ENCODE results near the gene DEDD.

DEDD gene

DNA sequence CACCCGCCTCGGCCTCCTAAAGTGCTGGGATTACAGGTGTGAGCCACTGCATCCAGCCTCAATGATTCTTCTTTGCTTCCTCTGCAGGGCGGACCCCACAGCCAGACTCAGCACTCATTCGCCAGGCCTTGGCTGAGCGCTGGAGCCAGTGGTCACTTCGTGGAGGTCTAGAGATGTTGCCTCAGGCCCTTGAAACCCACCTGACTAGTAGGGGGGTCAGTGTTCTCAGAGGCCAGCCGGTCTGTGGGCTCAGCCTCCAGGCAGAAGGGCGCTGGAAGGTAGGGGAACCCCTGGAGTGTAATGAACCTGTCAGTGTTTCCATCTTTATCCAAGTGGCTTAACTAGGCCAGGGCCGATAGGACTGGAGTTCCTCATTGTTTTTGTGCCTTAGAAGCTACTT lies 36.4 kb upstream of the DEDD start:
- ATAC-seq (no peak), DNase-seq (no peak)
- no peak overlapping the region for H3K27ac Mint-ChIP-seq
- H3K4me1 Mint-ChIP-seq: peaks cover 33% of the 10 kb centered on the region
- peaks cover 22% of the 10 kb centered on the region for H3K36me3 Mint-ChIP-seq (ENCODE audit: low read depth)
- H3K4me3 Mint-ChIP-seq: no peak overlapping the region
- H3K9me3 Mint-ChIP-seq: no peaks in the 10 kb centered on the region
- no peaks in the 10 kb centered on the region for H3K27me3 Mint-ChIP-seq

DNA sequence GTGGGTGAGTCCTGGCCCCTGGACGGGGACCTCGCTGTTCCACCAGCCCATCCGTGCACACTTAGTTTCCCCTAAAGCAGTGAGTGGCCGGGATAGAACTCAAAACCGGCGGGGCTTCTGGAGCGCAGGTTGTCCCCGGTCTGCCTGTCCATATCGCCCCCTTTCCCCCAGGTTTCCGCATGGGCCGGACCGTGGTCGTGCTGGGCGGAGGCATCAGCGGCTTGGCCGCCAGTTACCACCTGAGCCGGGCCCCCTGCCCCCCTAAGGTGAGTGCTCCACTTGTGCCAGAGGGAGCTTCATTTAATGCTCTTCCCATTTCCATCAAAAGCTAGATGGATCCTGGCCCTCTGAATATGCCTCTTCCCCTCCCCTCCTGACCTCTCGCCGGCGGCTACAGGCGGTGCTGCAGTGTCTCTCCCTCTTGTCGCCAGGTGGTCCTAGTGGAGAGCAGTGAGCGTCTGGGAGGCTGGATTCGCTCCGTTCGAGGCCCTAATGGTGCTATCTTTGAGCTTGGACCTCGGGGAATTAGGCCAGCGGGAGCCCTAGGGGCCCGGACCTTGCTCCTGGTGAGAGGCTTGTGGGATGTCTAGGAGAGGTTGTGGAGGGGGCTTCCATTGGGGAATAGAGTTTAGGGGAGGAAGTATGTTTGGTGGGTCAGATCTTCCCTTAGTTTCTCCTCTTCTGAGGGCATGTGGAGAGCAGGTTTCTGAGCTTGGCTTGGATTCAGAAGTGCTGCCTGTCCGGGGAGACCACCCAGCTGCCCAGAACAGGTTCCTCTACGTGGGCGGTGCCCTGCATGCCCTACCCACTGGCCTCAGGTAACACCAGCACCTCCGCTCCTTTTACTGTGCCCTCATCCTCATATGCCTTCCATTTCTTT lies 34.4 kb upstream of the DEDD start:
- DNase-seq (no peak), ATAC-seq (no peak)
- Mint-ChIP-seq H3K27me3 (no peaks in the 10 kb centered on the region), H3K4me3 (peak overlapping the region; percentile 92), H3K36me3 (ENCODE audit: low read depth) (peaks cover 16% of the 10 kb centered on the region), H3K4me1 (peaks cover 35% of the 10 kb centered on the region), H3K9me3 (no peaks in the 10 kb centered on the region), H3K27ac (peak overlapping the region; percentile 76)

DNA sequence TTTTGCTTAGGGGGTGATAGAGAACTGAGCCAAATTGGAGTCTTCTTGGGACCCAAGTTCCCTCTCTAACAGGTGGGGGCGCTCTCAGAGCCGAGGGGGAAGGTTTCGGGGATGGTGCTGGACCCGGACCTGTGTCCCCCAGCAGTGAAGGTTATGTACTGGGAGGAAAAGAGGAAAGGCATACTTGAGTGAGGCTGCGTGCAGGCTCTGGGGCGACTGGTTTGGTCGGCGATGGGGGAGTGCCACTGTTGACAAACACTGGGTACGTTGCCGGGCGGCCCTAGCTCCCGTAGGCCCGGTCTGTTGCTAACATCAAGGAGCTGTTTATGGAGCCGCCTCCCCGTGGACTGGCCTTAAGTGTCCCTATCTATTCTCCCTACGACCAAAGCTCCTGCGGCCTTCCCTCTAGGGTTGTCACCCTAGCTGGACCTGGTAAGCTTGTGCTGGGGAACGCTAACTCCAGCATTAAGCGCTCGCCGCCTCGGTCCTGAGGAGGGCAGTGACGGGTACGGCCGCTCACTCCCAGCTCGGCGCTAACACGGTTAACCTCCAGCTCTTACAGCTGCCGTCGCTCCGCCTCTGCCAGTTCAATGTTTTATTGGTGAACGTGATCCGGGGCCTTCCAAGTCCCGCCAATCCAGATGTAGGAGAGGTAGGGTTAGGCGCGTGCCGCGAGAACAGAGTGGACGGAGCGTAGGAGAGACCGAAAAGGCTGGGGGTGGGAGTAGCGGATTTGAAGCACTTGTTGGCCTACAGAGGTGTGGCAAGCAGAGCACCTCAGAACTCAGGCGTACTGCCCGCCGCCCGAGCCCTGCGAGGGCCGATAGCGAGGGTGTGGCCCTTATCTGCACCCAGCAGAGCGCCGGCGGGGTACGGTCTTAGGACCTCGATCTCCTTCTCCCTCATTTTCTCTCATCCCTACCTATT lies 33.5 kb upstream of the DEDD start, which contains the start of gene PPOX:
PPOX (plus strand) TSS at position 685 of the 927 bp plus-strand sequence. CDS start 422 bp downstream, outside the sequence.
- peaks cover 41% of the 10 kb centered on the region for H3K4me1 Mint-ChIP-seq
- peaks cover 20% of the 10 kb centered on the region for H3K36me3 Mint-ChIP-seq (ENCODE audit: low read depth)
- DNase-seq: peak; percentile 90
- no peaks in the 10 kb centered on the region for H3K9me3 Mint-ChIP-seq
- peak within 1 kb of the TSS; percentile 76 for H3K27ac Mint-ChIP-seq
- peak; percentile 98 for ATAC-seq
- no peaks in the 10 kb centered on the region for H3K27me3 Mint-ChIP-seq
- peak within 1 kb of the TSS; percentile 92 for H3K4me3 Mint-ChIP-seq

DNA sequence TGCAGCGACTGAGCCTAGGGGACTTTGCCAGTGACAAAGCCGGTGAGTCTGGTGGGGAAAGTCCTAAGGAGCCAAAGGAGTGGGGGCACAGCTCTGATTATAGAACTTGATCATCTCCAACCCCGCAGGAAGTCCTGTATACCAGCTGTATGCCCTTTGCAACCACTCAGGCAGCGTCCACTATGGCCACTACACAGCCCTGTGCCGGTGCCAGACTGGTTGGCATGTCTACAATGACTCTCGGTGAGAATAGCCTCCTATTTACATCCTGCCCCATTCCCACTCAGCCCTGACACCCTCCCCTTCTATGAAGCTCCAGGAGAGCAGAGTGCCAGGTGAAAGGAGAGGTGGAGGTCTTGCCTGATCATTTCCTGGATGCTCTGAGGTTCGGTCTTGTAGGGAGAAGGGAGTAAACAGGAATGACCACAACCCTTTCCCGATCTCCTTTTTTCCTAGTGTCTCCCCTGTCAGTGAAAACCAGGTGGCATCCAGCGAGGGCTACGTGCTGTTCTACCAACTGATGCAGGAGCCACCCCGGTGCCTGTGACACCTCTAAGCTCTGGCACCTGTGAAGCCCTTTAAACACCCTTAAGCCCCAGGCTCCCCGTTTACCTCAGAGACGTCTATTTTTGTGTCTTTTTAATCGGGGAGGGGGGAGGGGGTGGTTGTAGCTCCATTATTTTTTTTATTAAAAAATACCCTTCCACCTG lies 32.6 kb upstream of the DEDD start:
- H3K9me3 Mint-ChIP-seq: no peaks in the 10 kb centered on the region
- no peak for ATAC-seq
- peaks cover 18% of the 10 kb centered on the region for H3K36me3 Mint-ChIP-seq (ENCODE audit: low read depth)
- no peaks in the 10 kb centered on the region for H3K27me3 Mint-ChIP-seq
- peak overlapping the region; percentile 15 for H3K27ac Mint-ChIP-seq
- peak overlapping the region; percentile 92 for H3K4me3 Mint-ChIP-seq
- H3K4me1 Mint-ChIP-seq: peaks cover 50% of the 10 kb centered on the region
- no peak for DNase-seq

DNA sequence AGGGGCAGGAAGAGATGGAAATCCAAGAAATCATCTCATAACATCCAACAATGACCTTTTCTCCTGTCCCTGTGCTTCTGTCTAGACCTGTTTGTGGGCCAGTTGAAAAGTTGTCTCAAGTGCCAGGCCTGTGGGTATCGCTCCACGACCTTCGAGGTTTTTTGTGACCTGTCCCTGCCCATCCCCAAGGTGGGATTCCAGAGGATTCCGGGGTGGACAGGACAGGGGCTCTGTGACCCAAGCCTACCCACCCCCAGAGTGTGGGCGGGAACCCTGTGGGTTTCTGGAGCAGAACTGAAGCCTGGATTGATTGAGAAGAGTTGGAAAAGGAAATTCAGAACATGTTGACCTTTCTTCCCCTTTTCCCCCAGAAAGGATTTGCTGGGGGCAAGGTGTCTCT lies 31.3 kb upstream of the DEDD start:
- DNase-seq: no peak
- peaks cover 58% of the 10 kb centered on the region for H3K4me1 Mint-ChIP-seq
- no peaks in the 10 kb centered on the region for H3K9me3 Mint-ChIP-seq
- H3K27me3 Mint-ChIP-seq: no peaks in the 10 kb centered on the region
- no peak overlapping the region for H3K27ac Mint-ChIP-seq
- no peak overlapping the region for H3K4me3 Mint-ChIP-seq
- peaks cover 19% of the 10 kb centered on the region for H3K36me3 Mint-ChIP-seq (ENCODE audit: low read depth)
- no peak for ATAC-seq

DNA sequence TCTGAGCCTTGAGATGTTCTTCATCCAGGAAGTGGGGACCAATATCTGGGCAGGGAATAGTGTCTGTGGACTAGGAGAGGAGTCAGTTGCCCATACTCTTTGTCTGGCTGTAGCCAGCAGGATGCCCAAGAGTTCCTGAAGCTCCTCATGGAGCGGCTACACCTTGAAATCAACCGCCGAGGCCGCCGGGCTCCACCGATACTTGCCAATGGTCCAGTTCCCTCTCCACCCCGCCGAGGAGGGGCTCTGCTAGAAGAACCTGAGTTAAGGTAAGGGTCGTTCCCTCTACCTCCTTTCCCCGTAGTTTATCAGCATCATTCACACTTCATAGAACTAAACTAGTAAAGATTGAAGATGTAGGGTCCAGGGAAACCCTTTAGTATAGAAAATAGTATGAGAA lies 30.3 kb upstream of the DEDD start:
- Mint-ChIP-seq H3K27me3 (no peaks in the 10 kb centered on the region), H3K36me3 (ENCODE audit: low read depth) (peaks cover 25% of the 10 kb centered on the region), H3K4me1 (peaks cover 57% of the 10 kb centered on the region), H3K9me3 (no peaks in the 10 kb centered on the region), H3K27ac (peak overlapping the region; percentile 34), H3K4me3 (no peak overlapping the region)
- DNase-seq: no peak
- no peak for ATAC-seq

DNA sequence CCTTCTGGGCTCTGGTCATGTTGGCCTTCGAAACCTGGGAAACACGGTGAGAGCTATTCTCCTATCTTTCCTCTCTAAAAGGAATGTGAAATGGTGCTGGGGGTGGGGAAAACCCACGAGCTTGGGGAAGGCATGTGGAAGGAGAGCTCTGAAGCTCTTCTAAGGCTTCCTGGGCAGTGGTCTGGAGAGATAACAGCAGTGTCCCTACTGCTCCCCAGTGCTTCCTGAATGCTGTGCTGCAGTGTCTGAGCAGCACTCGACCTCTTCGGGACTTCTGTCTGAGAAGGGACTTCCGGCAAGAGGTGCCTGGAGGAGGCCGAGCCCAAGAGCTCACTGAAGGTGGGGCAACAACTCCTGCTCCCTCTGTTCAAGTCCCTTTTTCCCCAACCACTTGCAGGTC lies 29.6 kb upstream of the DEDD start:
- no peak for DNase-seq
- Mint-ChIP-seq H3K27me3 (no peaks in the 10 kb centered on the region), H3K27ac (peak overlapping the region; percentile 55), H3K36me3 (ENCODE audit: low read depth) (peaks cover 32% of the 10 kb centered on the region), H3K4me1 (peaks cover 51% of the 10 kb centered on the region), H3K9me3 (no peaks in the 10 kb centered on the region), H3K4me3 (no peak overlapping the region)
- ATAC-seq: no peak

DNA sequence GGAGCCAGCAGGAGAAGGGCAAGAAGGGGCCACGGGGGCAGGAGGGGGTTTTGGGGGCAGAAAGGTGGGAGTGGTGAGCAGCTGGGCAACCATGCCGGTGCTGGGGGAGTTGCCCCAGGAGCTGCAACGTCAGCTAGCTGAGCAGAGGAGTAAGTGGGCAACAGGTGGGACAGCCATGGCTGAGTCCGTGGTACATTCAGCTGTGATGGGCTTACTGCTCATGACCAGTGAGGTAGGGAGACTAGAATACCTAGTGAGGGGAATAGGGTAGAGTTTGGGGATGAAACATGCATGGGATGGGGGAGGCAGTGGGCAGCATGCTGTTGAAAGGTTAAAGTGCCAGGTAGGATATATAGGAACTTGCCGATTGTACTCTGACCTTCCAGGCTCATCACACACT lies 29.2 kb upstream of the DEDD start:
- DNase-seq: no peak
- Mint-ChIP-seq H3K4me3 (no peak overlapping the region), H3K36me3 (ENCODE audit: low read depth) (peaks cover 36% of the 10 kb centered on the region), H3K27me3 (no peaks in the 10 kb centered on the region), H3K9me3 (no peaks in the 10 kb centered on the region), H3K27ac (no peak overlapping the region), H3K4me1 (peaks cover 49% of the 10 kb centered on the region)
- ATAC-seq: no peak

DNA sequence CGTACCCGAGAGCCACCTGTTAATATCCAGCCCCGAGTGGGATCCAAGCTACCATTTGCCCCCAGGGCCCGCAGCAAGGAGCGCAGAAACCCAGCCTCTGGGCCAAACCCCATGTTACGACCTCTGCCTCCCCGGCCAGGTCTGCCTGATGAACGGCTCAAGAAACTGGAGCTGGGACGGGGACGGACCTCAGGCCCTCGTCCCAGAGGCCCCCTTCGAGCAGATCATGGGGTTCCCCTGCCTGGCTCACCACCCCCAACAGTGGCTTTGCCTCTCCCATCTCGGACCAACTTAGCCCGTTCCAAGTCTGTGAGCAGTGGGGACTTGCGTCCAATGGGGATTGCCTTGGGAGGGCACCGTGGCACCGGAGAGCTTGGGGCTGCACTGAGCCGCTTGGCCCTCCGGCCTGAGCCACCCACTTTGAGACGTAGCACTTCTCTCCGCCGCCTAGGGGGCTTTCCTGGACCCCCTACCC lies 28.2 kb upstream of the DEDD start:
- Mint-ChIP-seq H3K4me1 (peaks cover 52% of the 10 kb centered on the region), H3K9me3 (no peaks in the 10 kb centered on the region), H3K36me3 (ENCODE audit: low read depth) (peaks cover 38% of the 10 kb centered on the region), H3K27ac (no peak overlapping the region), H3K27me3 (no peaks in the 10 kb centered on the region), H3K4me3 (peak overlapping the region; percentile 83)
- no peak for ATAC-seq
- no peak for DNase-seq

DNA sequence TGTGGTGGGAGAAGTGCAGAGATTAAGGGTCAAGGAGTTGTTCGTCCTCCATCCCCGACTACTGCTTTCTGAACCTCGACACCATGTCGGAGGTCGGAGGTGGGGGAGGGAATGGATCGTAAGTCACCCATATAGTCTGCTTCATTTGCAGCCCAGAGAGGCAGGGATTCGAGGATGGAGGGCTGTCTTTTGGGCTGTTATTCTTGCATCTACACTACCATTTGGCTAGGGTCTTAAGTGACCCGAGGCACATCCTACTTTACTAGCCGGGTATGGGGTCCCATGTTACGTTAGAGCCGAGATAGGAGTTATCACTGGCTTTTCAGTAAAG lies 27.4 kb upstream of the DEDD start:
- ATAC-seq (no peak), DNase-seq (no peak)
- Mint-ChIP-seq H3K4me1 (peaks cover 52% of the 10 kb centered on the region), H3K4me3 (peak overlapping the region; percentile 83), H3K36me3 (ENCODE audit: low read depth) (peaks cover 42% of the 10 kb centered on the region), H3K27me3 (no peaks in the 10 kb centered on the region), H3K9me3 (no peaks in the 10 kb centered on the region), H3K27ac (peak overlapping the region; percentile 89)

DNA sequence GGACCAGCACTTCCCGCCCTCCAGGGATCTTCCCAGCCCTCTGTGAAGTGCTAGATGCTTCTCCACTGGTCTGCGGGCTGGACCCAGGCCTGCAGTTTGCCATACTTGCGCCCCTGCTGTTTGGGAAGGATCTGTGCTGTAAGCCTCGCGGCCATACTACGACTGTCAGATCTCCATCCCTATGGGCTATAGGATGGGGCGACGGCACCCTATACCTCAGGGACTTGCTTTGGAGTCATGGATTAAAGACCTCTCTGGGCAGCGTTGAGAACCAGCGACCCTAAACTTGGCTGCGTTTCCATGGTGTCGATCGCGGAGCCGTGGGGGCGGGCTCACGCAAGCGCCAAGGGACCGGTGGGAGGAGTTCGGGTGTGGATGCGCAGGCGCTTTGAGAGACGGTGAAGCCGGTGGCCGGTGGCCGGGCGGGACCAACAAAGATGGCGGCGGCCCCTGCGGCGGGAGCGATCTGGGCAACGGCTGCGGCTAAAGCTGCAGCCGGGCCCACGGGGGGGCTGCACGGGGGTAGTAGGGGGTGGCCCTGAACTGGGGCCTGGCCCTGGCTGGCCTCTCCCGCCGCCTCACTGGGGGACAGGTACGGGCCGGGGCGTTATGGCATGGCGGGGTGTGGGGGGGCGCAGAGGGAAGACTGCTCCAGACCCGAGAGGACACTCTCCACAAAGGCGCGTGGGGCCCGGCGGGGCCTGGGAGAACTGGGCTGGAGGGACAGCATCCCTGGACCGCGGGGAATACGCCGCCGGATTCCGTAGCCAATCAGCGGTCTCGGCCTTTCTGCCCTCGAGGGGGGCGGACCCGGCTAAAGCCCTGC lies 26.8 kb upstream of the DEDD start, which contains the start of gene USP21:
USP21 (plus strand) TSS at position 414 of the 826 bp plus-strand sequence. CDS start 1,141 bp downstream, outside the sequence.
- DNase-seq: peak; percentile 95
- peak within 1 kb of the TSS; percentile 83 for H3K4me3 Mint-ChIP-seq
- H3K27ac Mint-ChIP-seq: peak within 1 kb of the TSS; percentile 89
- no peaks in the 10 kb centered on the region for H3K27me3 Mint-ChIP-seq
- peaks cover 53% of the 10 kb centered on the region for H3K4me1 Mint-ChIP-seq
- ATAC-seq: peak; percentile 87
- H3K9me3 Mint-ChIP-seq: no peaks in the 10 kb centered on the region
- H3K36me3 Mint-ChIP-seq (ENCODE audit: low read depth): peaks cover 41% of the 10 kb centered on the region

DNA sequence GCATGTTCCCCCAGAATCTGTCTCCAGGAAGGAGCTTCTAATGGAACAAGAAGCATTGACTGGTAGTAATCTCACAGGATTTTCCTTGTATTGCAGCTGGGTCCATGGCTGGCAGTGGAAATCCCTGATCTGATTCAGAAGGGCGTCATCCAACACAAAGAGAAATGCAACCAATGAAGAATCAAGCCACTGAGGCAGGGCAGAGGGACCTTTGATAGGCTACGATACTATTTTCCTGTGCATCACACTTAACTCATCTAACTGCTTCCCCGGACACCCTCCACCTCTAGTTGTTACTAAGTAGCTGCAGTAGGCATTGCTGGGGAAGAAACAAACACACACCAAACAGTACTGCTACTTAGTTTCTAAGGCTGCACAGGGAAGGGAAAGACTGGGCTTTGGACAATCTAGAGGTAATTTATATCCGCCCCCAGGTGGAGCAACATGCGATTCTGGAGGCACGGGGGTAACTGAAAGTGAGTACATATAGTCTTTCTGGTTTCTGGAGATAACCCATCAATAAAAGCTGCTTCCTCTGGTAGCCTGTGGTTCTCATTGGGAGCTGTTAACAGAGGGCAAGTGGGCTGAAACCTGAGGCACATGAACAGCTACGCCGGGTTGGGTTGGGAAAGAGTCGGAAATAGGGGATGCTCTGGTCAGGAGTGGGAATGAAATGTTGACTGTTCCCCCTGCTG lies 26.0 kb upstream of the DEDD start:
- Mint-ChIP-seq H3K27me3 (no peaks in the 10 kb centered on the region), H3K9me3 (no peaks in the 10 kb centered on the region), H3K4me3 (peak overlapping the region; percentile 83), H3K27ac (peak overlapping the region; percentile 89), H3K36me3 (ENCODE audit: low read depth) (peaks cover 36% of the 10 kb centered on the region), H3K4me1 (peaks cover 53% of the 10 kb centered on the region)
- DNase-seq: no peak
- ATAC-seq: no peak

DNA sequence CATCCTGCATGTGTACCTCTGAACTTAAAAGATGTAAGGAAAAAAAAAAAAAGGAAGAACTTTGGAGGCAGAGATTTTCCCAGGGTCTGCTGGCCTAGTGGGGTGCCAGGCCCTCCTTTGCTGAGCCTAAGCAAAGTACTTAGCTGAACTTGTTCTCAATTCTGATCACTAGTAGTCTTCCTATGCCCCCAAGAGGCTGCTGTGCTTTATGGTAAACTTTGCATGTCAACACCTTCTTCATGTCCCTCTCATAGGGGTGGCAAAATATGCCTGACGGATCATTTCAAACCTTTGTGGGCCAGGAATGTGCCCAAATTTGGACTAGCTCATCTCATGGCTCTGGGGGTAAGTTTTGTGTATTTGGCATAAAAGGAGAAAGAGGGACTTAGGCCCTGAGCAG lies 25.4 kb upstream of the DEDD start:
- Mint-ChIP-seq H3K27ac (no peak overlapping the region), H3K9me3 (no peaks in the 10 kb centered on the region), H3K27me3 (no peaks in the 10 kb centered on the region), H3K4me3 (no peak overlapping the region), H3K4me1 (peaks cover 52% of the 10 kb centered on the region), H3K36me3 (ENCODE audit: low read depth) (peaks cover 35% of the 10 kb centered on the region)
- no peak for ATAC-seq
- DNase-seq: no peak
